ENCODE measurements around the gene UNC5CL. TPM values are rescaled to one million over a fixed set of nuclear protein-coding genes. Genes with fewer than 3 reads are reported as not detected.

Gene UNC5CL
- total and polyA plus RNA-seq, 4 donors, result 1.6 to 4.0 (median 2.1) TPM

DNA sequence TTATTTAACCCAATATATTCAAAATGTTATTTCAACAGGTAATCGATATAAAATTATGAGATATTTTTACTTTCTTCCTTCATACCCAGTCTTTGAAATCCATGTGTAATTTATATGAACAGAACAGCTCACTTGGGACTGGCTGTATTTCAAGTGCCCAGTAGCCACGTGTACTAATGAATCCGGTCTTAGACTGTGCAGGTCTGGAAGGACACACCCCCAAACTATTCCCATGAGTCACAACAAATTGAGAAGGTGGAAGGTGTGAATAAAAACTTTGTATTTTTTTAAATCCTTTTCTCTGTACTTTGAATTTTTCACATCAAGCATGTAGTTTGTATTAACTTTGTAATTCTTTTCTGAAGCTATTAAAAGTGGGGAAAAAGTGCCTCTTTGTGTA is 2.8 kb downstream of the UNC5CL start:
- 65 to 85% methylated on average over 3 of the region's 3 CpGs for whole genome bisulfite sequencing, 2 donors

DNA sequence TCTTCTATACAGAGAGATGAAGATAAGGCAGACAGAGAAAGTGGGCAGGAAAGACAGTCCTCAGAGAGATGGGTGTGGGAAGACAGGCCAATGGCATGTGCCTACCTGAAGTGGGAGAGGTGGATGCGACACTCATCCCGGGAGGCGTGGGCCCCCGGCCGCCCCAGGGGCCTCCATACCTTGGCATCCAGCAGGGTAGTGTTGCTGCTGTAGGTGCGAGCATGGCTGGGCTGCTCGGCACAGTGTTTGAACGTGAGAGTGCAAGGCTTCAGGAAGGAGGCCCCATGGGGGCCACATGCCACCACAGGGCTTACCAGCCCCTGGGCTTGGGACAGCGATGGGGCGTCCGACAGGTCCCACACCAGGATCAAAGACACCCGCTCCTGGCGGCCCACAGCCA is 5.2 kb downstream of the UNC5CL start:
- no peaks in the 10 kb centered on the region for H3K36me3 ChIP-seq (ENCODE audit: control insufficient read depth in 4 of 4, insufficient read depth in 4 of 4, low read length in 4 of 4)
- no peak for ATAC-seq (ENCODE audit: insufficient read depth, low FRiP score)
- no peaks in the 10 kb centered on the region for H3K9me3 ChIP-seq (ENCODE audit: control insufficient read depth in 4 of 4, insufficient read depth in 3 of 4, low read length in 3 of 4)
- H3K4me3 ChIP-seq, result no peak overlapping the region
- TF ChIP-seq, protein P1, sequence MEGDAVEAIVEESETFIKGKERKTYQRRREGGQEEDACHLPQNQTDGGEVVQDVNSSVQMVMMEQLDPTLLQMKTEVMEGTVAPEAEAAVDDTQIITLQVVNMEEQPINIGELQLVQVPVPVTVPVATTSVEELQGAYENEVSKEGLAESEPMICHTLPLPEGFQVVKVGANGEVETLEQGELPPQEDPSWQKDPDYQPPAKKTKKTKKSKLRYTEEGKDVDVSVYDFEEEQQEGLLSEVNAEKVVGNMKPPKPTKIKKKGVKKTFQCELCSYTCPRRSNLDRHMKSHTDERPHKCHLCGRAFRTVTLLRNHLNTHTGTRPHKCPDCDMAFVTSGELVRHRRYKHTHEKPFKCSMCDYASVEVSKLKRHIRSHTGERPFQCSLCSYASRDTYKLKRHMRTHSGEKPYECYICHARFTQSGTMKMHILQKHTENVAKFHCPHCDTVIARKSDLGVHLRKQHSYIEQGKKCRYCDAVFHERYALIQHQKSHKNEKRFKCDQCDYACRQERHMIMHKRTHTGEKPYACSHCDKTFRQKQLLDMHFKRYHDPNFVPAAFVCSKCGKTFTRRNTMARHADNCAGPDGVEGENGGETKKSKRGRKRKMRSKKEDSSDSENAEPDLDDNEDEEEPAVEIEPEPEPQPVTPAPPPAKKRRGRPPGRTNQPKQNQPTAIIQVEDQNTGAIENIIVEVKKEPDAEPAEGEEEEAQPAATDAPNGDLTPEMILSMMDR (IDR thresholded peaks at IDR 0.05; ENCODE audit: control extremely low read depth, extremely low read depth), result no peak
- no peaks in the 10 kb centered on the region for H3K27me3 ChIP-seq (ENCODE audit: control insufficient read depth in 3 of 3, insufficient read depth in 3 of 3, low read length in 2 of 3)
- no peak overlapping the region for H3K27ac ChIP-seq (ENCODE audit: low read depth in 1 of 2, low read length in 1 of 2)
- DNase-seq, result no peak
- no peak overlapping the region for H3K9ac ChIP-seq (ENCODE audit: insufficient read depth in 1 of 2, low read length in 2 of 2)
- WGBS, 2 donors, result 93 to 95% methylated on average over 13 of the region's 13 CpGs
- peaks cover 0 to 4% (median under 1%) of the 10 kb centered on the region in 5 donors for H3K4me1 ChIP-seq (ENCODE audit: control insufficient read depth in 5 of 5, insufficient read depth in 5 of 5, low read length in 5 of 5)

More for the DNA sequence above, 2.8 kb downstream of the UNC5CL start:
- H3K36me3 ChIP-seq (ENCODE audit: control insufficient read depth in 4 of 4, insufficient read depth in 4 of 4, low read length in 4 of 4), result no peaks in the 10 kb centered on the region
- no peaks in the 10 kb centered on the region for H3K9me3 ChIP-seq (ENCODE audit: control insufficient read depth in 4 of 4, insufficient read depth in 3 of 4, low read length in 3 of 4)
- peaks cover 0 to 7% (median 0%) of the 10 kb centered on the region in 5 donors for H3K4me1 ChIP-seq (ENCODE audit: control insufficient read depth in 5 of 5, insufficient read depth in 5 of 5, low read length in 5 of 5)
- no peak overlapping the region for H3K4me3 ChIP-seq
- H3K9ac ChIP-seq (ENCODE audit: insufficient read depth in 1 of 2, low read length in 2 of 2), result no peak overlapping the region
- DNase-seq (no peak), ATAC-seq (ENCODE audit: insufficient read depth, low FRiP score) (no peak)
- H3K27ac ChIP-seq (ENCODE audit: low read depth in 1 of 2, low read length in 1 of 2), result no peak overlapping the region
- TF ChIP-seq, protein P1 (IDR thresholded peaks at IDR 0.05; ENCODE audit: control extremely low read depth, extremely low read depth), result no peak
- H3K27me3 ChIP-seq (ENCODE audit: control insufficient read depth in 3 of 3, insufficient read depth in 3 of 3, low read length in 2 of 3), result no peaks in the 10 kb centered on the region

DNA sequence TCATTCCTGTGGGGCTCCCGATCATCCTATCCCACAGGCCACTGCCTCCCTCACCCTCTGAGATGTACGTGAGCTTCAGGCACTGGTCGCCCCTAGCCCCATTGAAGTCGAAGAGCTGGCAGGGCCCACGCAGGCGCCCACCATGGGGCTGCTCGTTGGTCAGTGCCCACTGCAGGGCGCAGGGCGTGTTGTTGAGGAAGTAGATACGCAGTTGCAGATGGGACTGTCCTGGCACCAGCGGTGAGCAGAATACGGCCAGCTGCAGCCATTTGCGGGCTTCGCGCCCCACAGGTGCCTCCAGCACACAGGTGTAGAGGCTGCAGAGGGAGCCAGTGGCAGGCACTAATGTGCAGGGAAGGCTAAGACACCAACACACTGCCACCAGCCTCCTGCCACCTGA is 6.2 kb downstream of the UNC5CL start:
- WGBS, 2 donors, result 96 to 97% methylated on average over 15 of the region's 15 CpGs

More for the DNA sequence above, 6.2 kb downstream of the UNC5CL start:
- DNase-seq (no peak), ATAC-seq (ENCODE audit: insufficient read depth, low FRiP score) (no peak)
- TF ChIP-seq, protein P1 (IDR thresholded peaks at IDR 0.05; ENCODE audit: control extremely low read depth, extremely low read depth), result no peak
- no peak overlapping the region for H3K4me3 ChIP-seq
- no peaks in the 10 kb centered on the region for H3K36me3 ChIP-seq (ENCODE audit: control insufficient read depth in 4 of 4, insufficient read depth in 4 of 4, low read length in 4 of 4)
- peaks cover 0 to 12% (median 4%) of the 10 kb centered on the region in 5 donors for H3K4me1 ChIP-seq (ENCODE audit: control insufficient read depth in 5 of 5, insufficient read depth in 5 of 5, low read length in 5 of 5)
- H3K9ac ChIP-seq (ENCODE audit: insufficient read depth in 1 of 2, low read length in 2 of 2), result no peak overlapping the region
- no peaks in the 10 kb centered on the region for H3K27me3 ChIP-seq (ENCODE audit: control insufficient read depth in 3 of 3, insufficient read depth in 3 of 3, low read length in 2 of 3)
- no peak overlapping the region for H3K27ac ChIP-seq (ENCODE audit: low read depth in 1 of 2, low read length in 1 of 2)
- no peaks in the 10 kb centered on the region for H3K9me3 ChIP-seq (ENCODE audit: control insufficient read depth in 4 of 4, insufficient read depth in 3 of 4, low read length in 3 of 4)
